ENCODE data around the gene RING1. TPM values are rescaled to one million over a fixed set of nuclear protein-coding genes. Genes with fewer than 3 reads are reported as not detected.
A peak's percentile ranks its signal among the peaks of the same experiment; 100 is the strongest.

The RING1 gene
- 21.9 TPM for total RNA-seq

DNA sequence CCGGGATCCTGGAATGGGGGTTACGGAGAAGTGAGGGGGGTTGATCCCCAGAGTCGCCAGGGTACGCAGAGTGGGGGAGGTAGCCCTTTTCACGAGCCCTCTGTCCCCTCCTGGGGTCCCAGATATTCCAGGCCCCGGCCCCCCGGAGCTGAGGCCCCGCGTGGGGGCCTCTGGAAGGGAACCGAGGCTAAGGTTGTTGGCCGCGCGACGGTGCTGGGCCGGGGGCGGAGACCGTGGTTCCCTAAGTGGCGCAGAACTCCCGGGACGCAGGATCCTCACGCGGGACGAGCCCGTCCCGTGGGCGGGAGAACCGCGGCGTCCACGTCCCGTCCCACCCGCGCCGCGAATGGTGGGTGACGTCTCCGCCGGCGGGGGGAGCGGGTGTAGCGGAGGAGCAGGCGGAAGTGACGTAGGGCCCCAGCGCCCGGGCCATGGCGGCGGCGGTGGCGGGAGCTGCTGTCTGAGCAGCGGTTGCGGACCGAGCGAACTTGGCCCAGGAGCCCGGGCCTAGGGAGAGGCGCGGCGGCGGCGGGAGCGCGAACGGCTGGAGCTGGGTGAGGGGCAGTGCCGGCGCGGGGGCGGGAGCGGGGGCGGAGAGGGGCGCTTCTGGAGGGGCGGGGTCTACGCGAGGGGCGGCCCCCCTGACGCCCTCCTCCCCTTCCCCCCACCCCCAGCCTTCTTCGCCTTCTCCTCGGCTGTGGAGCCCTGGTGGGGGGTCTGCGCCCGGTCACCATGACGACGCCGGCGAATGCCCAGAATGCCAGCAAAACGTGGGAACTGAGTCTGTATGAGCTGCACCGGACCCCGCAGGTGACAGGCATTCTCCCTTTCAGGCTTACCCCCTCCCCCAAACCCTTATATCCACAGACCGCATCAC is at the start of gene RING1:
TSS of gene RING1 (plus strand) at position 410 of the 877 bp plus-strand sequence. CDS start at position 733, 323 bp downstream.

DNA sequence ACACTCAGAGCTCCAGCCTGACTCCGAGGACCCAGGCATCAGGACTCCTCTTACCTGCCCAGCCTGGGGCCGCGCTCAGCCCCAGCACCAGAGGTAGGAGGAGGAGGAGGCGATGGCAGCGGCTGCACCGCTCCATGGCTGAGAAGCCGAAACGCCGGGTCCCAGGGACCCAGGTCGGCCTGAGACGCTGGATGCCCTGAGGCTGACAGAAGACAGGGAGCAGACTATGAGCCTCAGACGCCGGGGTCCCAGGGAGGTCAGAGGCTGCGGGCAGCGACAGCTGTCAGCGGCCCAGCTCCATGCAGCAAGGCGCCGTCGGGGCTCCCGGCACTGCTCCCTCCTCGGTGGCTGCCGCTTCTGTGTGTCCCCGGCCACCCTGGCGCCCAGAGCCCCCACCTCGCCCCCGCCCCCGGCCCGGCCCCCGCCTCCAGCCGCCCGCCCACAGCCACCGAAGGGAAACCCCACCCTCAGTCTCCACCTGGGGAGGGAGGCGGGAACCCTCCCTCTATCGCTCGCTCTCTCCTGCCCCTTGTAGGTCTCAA is 16.1 kb upstream of the RING1 start, which contains the start of gene COL11A2:
TSS of gene COL11A2 (minus strand) at position 363 of the 542 bp plus-strand sequence. CDS start at position 136, 227 bp downstream.

DNA sequence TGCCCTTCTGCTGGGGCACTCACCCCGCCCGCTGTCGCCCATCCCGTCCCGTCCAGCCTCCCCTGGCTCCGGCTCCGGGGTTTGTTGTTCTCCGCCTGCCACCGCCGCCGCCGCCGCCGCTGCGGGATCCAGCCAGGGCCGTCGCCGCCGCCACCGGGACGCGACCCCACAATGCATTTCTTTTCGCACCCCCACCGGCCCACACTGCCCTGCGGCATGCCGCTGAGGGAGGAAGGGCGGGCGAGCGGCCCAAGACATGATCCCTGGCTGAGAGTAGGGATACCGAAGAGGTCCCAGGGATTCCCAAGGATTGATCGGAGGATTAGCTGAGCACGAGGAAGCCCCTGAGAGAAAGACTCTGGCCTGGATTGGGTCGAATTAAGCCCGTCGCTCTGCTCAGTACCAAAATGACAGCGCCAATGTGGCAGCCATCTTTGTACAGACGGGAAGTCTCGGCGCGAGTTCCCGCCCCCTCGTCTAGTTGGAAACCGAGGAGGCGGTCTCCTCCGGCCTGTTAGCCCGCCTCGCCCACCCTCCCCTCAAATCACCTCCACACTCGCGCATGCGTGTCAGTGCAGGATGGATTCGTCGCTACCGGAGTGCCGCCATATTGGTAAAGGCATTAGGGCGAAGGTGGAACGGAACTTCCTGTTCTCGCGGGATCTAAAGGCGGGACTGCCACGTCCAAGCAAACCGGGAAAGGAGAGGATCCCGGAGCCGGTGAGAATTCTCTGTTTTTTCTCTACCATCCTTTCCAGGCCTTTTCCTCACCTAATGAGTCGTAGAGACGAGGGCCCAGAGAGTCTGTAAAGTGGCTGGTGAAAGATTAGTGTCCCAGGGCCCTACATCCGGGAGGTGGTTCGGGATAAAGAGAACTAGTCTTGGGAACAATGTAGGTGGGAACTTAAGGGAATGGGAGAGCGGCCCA is 7.8 kb upstream of the RING1 start, which contains the start of the genes RXRB and SLC39A7:
TSS of gene RXRB (minus strand) at position 447 of the 928 bp plus-strand sequence. CDS start at position 258, 189 bp downstream.
TSS of gene SLC39A7 (plus strand) at position 649 of the 928 bp plus-strand sequence. CDS start 379 bp downstream, outside the sequence.

DNA sequence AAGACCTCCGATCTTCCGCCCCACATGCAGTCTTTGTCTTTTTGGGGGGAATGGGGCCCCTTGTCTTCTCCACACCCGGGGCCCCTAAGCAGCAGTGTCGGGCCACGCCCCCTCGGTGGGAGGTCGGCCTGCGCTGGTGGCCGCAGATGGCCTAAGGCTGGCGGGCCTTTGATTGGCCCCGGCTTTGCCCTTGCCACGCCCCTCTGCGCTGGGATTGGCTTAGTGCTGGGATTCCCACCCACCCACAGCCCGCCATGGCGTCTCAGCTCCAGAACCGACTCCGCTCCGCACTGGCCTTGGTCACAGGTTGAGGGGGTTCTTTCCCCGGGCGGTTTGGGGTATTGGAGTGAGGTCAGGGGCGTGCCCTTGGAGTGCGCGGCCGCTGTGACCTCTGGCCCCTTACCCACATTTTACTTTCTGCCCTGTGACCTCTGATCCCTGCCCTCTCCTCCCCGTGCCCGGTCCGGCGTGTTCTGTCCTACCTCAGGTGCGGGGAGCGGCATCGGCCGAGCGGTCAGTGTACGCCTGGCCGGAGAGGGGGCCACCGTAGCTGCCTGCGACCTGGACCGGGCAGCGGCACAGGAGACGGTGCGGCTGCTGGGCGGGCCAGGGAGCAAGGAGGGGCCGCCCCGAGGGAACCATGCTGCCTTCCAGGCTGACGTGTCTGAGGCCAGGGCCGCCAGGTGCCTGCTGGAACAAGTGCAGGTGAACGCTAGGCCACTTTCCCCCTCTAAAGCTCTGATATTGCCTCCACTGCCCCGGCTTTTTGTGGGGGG is 3.7 kb upstream of the RING1 start, which contains the start of gene HSD17B8:
TSS of gene HSD17B8 (plus strand) at position 241 of the 776 bp plus-strand sequence. CDS start at position 255, 14 bp downstream.

Small RNAs within 50 kb of the gene (small RNA-seq; reads per million reads assigned to genes)
- gene MIR219A1 (ENCODE audit: low replicate concordance) (1.3 reads per million, percentile 74 among the genes with 10 or more reads in this experiment), gene RNY4P10 (ENCODE audit: low replicate concordance) (0.52 reads per million, percentile 46 among the genes with 10 or more reads in this experiment)

Other genes starting within 250 kb of the RING1 start
- gene BRD2, start 239.9 kb upstream of the RING1 start, total RNA-seq: 124 TPM
- 0.31 TPM for gene HLA-DOA, start 198.9 kb upstream of the RING1 start, total RNA-seq
- 0.94 TPM for gene HLA-DPA1, start 134.9 kb upstream of the RING1 start, total RNA-seq
- gene HLA-DPB1, start 132.5 kb upstream of the RING1 start, total RNA-seq: 1.9 TPM
- gene COL11A2, start 16.0 kb upstream of the RING1 start, total RNA-seq: 3.4 TPM
- gene RXRB, start 7.8 kb upstream of the RING1 start, total RNA-seq: 33.2 TPM
- 36.9 TPM for gene SLC39A7, start 7.6 kb upstream of the RING1 start, total RNA-seq
- 4.4 TPM for gene HSD17B8, start 3.8 kb upstream of the RING1 start, total RNA-seq
- 47.6 TPM for gene VPS52, start 63.4 kb downstream of the RING1 start, total RNA-seq
- gene RPS18, start 63.6 kb downstream of the RING1 start, total RNA-seq: 3,808 TPM
- gene B3GALT4, start 68.6 kb downstream of the RING1 start, total RNA-seq: 12.8 TPM
- 39.4 TPM for gene WDR46, start 80.7 kb downstream of the RING1 start, total RNA-seq
- 18.5 TPM for gene PFDN6, start 81.1 kb downstream of the RING1 start, total RNA-seq
- 22.8 TPM for gene RGL2, start 90.4 kb downstream of the RING1 start, total RNA-seq
- 12.2 TPM for gene TAPBP, start 105.6 kb downstream of the RING1 start, total RNA-seq
- gene ZBTB22, start 109.2 kb downstream of the RING1 start, total RNA-seq: 24.7 TPM
- gene DAXX, start 114.5 kb downstream of the RING1 start, total RNA-seq: 25.0 TPM
- gene KIFC1, start 183.3 kb downstream of the RING1 start, total RNA-seq: 7.8 TPM
- 32.9 TPM for gene PHF1, start 202.5 kb downstream of the RING1 start, total RNA-seq
- gene CUTA, start 209.6 kb downstream of the RING1 start, total RNA-seq: 59.8 TPM
- gene SYNGAP1, start 211.6 kb downstream of the RING1 start, total RNA-seq: 48.8 TPM
- 8.1 TPM for gene ZBTB9, start 246.1 kb downstream of the RING1 start, total RNA-seq